ENCODE data around the gene NCKAP5.

NCKAP5 gene

DNA sequence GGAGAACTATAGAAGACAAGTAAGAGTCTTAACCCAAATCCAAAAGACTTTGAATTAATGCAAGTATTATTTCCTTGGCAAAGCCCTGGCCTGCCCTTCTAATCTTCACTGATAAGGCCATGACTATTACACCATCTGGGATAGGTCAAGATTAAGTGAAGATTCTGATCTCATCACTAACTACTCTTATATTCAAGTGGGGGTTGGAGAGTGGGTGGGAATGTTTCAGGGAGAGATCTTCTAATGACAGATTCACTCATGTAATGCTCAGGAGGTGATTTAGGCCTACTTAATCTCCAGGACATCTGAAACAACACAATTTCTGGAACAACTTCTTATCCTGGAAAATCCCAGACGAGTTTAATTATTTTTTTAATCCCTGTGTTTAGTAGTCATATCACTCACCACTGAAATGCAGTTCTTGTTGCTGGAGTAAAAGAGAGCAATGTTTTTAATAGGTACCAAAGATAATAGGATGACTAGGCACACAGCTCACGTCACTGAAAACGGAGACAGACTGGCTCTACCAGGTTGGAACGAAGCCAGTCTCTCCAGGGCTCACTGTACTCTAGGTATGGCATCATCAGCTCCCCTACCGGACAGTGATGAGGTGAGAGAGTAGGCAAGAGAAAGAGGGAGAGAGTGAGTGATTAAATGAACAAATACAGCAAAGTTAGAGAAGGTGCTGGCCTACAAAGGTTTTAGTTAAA, 133.1 kb downstream of the NCKAP5 start:
- Histone ChIP-seq H3K27me3 (ENCODE audit: insufficient read depth, low read length) (no peaks in the 10 kb centered on the region), H3K4me3 (ENCODE audit: low read length) (no peak overlapping the region), H3K27ac (ENCODE audit: low read depth, low read length) (no peak overlapping the region), H3K4me1 (ENCODE audit: insufficient read depth, low read length) (0 out of 2 replicates have a peak, but pooled peaks cover 2% of the 10 kb centered on the region), H3K9ac (ENCODE audit: low read depth, low read length) (no peak overlapping the region), H3K9me3 (ENCODE audit: insufficient read depth, low read depth, low read length) (no peaks in the 10 kb centered on the region), H3K36me3 (ENCODE audit: insufficient read depth, low read length) (no peaks in the 10 kb centered on the region)
- WGBS = 93% methylated on average over 5 of the region's 5 CpGs

DNA sequence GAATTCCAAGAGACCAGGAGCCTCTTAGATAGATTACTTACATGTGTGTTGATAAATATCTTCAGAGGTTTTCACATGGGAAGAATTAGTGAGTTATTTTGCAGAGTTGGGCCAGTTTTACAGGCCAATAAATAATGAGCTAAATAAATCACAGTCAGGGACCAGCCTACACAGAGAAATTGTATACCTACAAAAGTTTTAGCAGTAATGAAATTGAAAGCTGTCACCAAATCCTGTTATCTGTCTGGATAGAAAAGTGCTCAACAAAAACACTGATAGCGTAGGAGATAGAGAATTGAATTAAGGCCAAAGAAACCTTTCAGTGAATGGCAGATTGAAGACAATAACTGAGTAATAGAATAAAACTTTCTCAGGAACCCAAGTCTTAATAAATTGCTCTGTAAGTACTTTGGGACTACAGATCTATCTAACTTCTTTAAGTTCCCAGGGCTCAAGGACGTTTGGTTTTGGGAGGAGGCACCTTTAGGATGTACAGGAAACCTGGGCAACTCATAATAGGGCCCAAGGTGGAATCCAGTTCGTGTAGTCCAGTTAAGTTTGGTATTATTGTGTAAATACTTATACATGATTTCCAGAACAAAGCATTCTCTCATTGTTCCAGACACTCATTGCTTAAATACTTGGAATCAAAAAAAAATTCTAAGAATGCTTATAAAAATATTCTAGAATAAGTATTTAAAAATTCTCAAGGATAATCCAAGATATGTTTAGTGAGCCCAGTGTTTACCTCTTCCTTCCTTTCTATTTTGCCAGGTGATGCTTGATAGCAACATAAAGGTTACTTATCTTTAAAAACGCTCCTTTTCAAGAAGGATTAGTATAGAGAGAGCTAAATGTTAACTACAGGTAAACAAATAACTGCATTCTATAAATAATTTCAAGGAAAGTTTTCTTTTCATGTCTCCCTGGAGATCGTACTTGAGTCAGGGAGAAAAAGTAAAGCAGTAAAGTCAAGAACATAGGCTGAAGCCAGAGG, 134.5 kb downstream of the NCKAP5 start:
- H3K4me3 ChIP-seq (ENCODE audit: low read length) = no peak overlapping the region
- no peak overlapping the region for H3K9ac ChIP-seq (ENCODE audit: low read depth, low read length)
- H3K36me3 ChIP-seq (ENCODE audit: insufficient read depth, low read length) = no peaks in the 10 kb centered on the region
- 80% methylated on average over 3 of the region's 5 CpGs for WGBS
- no peaks in the 10 kb centered on the region for H3K9me3 ChIP-seq (ENCODE audit: insufficient read depth, low read depth, low read length)
- no peak overlapping the region for H3K27ac ChIP-seq (ENCODE audit: low read depth, low read length)
- H3K4me1 ChIP-seq (ENCODE audit: insufficient read depth, low read length) = no peaks in the 10 kb centered on the region
- H3K27me3 ChIP-seq (ENCODE audit: insufficient read depth, low read length) = no peaks in the 10 kb centered on the region

- Histone ChIP-seq H3K4me1 (ENCODE audit: insufficient read depth, low read length) (no peaks in the 10 kb centered on the region), H3K27me3 (ENCODE audit: insufficient read depth, low read length) (no peaks in the 10 kb centered on the region), H3K4me3 (ENCODE audit: low read length) (no peak overlapping the region), H3K9me3 (ENCODE audit: insufficient read depth, low read depth, low read length) (no peaks in the 10 kb centered on the region), H3K27ac (ENCODE audit: low read depth, low read length) (no peak overlapping the region), H3K36me3 (ENCODE audit: insufficient read depth, low read length) (no peaks in the 10 kb centered on the region), H3K9ac (ENCODE audit: low read depth, low read length) (no peak overlapping the region)
These were observed 135.5 kb downstream of the NCKAP5 start for GRCh38 chr2:133432778-133433177.

DNA sequence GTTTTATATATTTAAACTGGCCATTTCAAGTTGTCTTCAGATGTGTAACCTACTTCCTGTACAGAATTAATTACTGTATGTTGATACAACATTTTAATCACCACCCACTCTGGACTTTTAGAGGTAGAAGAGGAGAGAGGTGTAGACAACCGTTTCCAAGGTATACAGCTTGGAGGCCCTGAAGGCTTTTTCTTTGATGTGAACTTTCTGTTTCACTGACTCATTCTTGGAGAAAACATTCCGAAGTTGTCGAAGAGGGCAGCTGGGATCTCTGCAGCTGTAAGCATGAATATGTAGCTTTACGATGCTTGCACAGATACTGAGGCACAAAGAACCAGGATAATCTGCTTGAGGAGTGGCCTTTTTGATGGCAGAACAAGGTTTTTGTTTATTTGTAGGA, 137.0 kb downstream of the NCKAP5 start:
- Histone ChIP-seq H3K27me3 (ENCODE audit: insufficient read depth, low read length) (no peaks in the 10 kb centered on the region), H3K9ac (ENCODE audit: low read depth, low read length) (no peak overlapping the region), H3K27ac (ENCODE audit: low read depth, low read length) (no peak overlapping the region), H3K36me3 (ENCODE audit: insufficient read depth, low read length) (no peaks in the 10 kb centered on the region), H3K4me3 (ENCODE audit: low read length) (no peak overlapping the region), H3K9me3 (ENCODE audit: insufficient read depth, low read depth, low read length) (no peaks in the 10 kb centered on the region), H3K4me1 (ENCODE audit: insufficient read depth, low read length) (no peaks in the 10 kb centered on the region)
- 74% methylated on average over 4 of the region's 4 CpGs for WGBS

- 83% methylated on average over 1 of the region's 1 CpG for WGBS
- H3K9me3 ChIP-seq (ENCODE audit: insufficient read depth, low read depth, low read length) = no peaks in the 10 kb centered on the region
- H3K36me3 ChIP-seq (ENCODE audit: insufficient read depth, low read length) = no peaks in the 10 kb centered on the region
- H3K4me1 ChIP-seq (ENCODE audit: insufficient read depth, low read length) = peaks cover 28% of the 10 kb centered on the region
- no peak overlapping the region for H3K9ac ChIP-seq (ENCODE audit: low read depth, low read length)
- H3K4me3 ChIP-seq (ENCODE audit: low read length) = no peak overlapping the region
- no peak overlapping the region for H3K27ac ChIP-seq (ENCODE audit: low read depth, low read length)
- no peaks in the 10 kb centered on the region for H3K27me3 ChIP-seq (ENCODE audit: insufficient read depth, low read length)
These were observed 141.5 kb downstream of the NCKAP5 start for GRCh38 chr2:133426791-133427190.

- no peak overlapping the region for H3K27ac ChIP-seq (ENCODE audit: low read depth, low read length)
- 79% methylated on average over 2 of the region's 2 CpGs for WGBS
- peaks cover 32% of the 10 kb centered on the region for H3K4me1 ChIP-seq (ENCODE audit: insufficient read depth, low read length)
These were observed 142.7 kb downstream of the NCKAP5 start for GRCh38 chr2:133425612-133426011.

GRCh38 chr2:133424876-133425275, 143.4 kb downstream of the NCKAP5 start:
- Histone ChIP-seq H3K4me3 (ENCODE audit: low read length) (no peak overlapping the region), H3K27me3 (ENCODE audit: insufficient read depth, low read length) (no peaks in the 10 kb centered on the region), H3K36me3 (ENCODE audit: insufficient read depth, low read length) (no peaks in the 10 kb centered on the region), H3K4me1 (ENCODE audit: insufficient read depth, low read length) (peaks cover 32% of the 10 kb centered on the region), H3K27ac (ENCODE audit: low read depth, low read length) (no peak overlapping the region), H3K9ac (ENCODE audit: low read depth, low read length) (no peak overlapping the region), H3K9me3 (ENCODE audit: insufficient read depth, low read depth, low read length) (no peaks in the 10 kb centered on the region)
- 78% methylated on average over 2 of the region's 2 CpGs for WGBS

More at GRCh38 chr2:133425612-133426011, 142.7 kb downstream of the NCKAP5 start:
- Histone ChIP-seq H3K9ac (ENCODE audit: low read depth, low read length) (no peak overlapping the region), H3K4me3 (ENCODE audit: low read length) (no peak overlapping the region), H3K36me3 (ENCODE audit: insufficient read depth, low read length) (no peaks in the 10 kb centered on the region), H3K9me3 (ENCODE audit: insufficient read depth, low read depth, low read length) (no peaks in the 10 kb centered on the region), H3K27me3 (ENCODE audit: insufficient read depth, low read length) (no peaks in the 10 kb centered on the region)

- no peak overlapping the region; the same call in 1 of the 2 replicates for H3K27ac ChIP-seq (ENCODE audit: low read depth, low read length)
- H3K9ac ChIP-seq (ENCODE audit: low read depth, low read length) = no peak overlapping the region
- H3K4me1 ChIP-seq (ENCODE audit: insufficient read depth, low read length) = peaks cover 37% of the 10 kb centered on the region
- no peaks in the 10 kb centered on the region for H3K36me3 ChIP-seq (ENCODE audit: insufficient read depth, low read length)
- no peaks in the 10 kb centered on the region for H3K9me3 ChIP-seq (ENCODE audit: insufficient read depth, low read depth, low read length)
- no peak overlapping the region for H3K4me3 ChIP-seq (ENCODE audit: low read length)
- WGBS = 14% methylated on average over 5 of the region's 5 CpGs
- no peaks in the 10 kb centered on the region for H3K27me3 ChIP-seq (ENCODE audit: insufficient read depth, low read length)
These were observed 145.3 kb downstream of the NCKAP5 start for GRCh38 chr2:133422931-133423351.

- H3K36me3 ChIP-seq (ENCODE audit: insufficient read depth, low read length) = no peaks in the 10 kb centered on the region
- H3K27me3 ChIP-seq (ENCODE audit: insufficient read depth, low read length) = no peaks in the 10 kb centered on the region
- H3K9me3 ChIP-seq (ENCODE audit: insufficient read depth, low read depth, low read length) = no peaks in the 10 kb centered on the region
- no peak overlapping the region for H3K9ac ChIP-seq (ENCODE audit: low read depth, low read length)
- H3K27ac ChIP-seq (ENCODE audit: low read depth, low read length) = no peak overlapping the region
- peaks cover 46% of the 10 kb centered on the region for H3K4me1 ChIP-seq (ENCODE audit: insufficient read depth, low read length)
- no peak overlapping the region for H3K4me3 ChIP-seq (ENCODE audit: low read length)
- 63% methylated on average over 4 of the region's 4 CpGs for WGBS
These were observed 146.5 kb downstream of the NCKAP5 start for GRCh38 chr2:133421516-133422324.

GRCh38 chr2:133420788-133421187, 147.5 kb downstream of the NCKAP5 start:
- no peaks in the 10 kb centered on the region for H3K27me3 ChIP-seq (ENCODE audit: insufficient read depth, low read length)
- WGBS = 85% methylated on average over 6 of the region's 6 CpGs

More at GRCh38 chr2:133420788-133421187, 147.5 kb downstream of the NCKAP5 start:
- no peak overlapping the region for H3K27ac ChIP-seq (ENCODE audit: low read depth, low read length)
- no peak overlapping the region for H3K9ac ChIP-seq (ENCODE audit: low read depth, low read length)
- peaks cover 46% of the 10 kb centered on the region for H3K4me1 ChIP-seq (ENCODE audit: insufficient read depth, low read length)
- no peak overlapping the region for H3K4me3 ChIP-seq (ENCODE audit: low read length)
- no peaks in the 10 kb centered on the region for H3K36me3 ChIP-seq (ENCODE audit: insufficient read depth, low read length)
- H3K9me3 ChIP-seq (ENCODE audit: insufficient read depth, low read depth, low read length) = no peaks in the 10 kb centered on the region
